Fibroblast of lung (primary cell): ENCODE results near the gene DEF6.

Experiments
- CTCF ChIP-seq, 2 donors: IDR thresholded peaks in 1 of 2; conservative IDR thresholded peaks in 1 of 2; 1 replicate in 1 of 2; 2 replicates in 1 of 2; pipeline ENCODE4 v1.5.1; 2011 to 2012; ENCODE audit warnings: low read length in 2 of 2, control low read depth in 1 of 2, inconsistent platforms in 1 of 2, low read depth in 1 of 2, mild to moderate bottlenecking in 1 of 2
- EZH2 ChIP-seq: IDR thresholded peaks from 2 replicates; pipeline ENCODE4 v1.5.1; 2012; ENCODE audit warnings: low read length, control low read depth, mild to moderate bottlenecking; ENCODE audit errors: missing control alignments

- TF ChIP-seq CTCF (conservative IDR thresholded peaks at IDR 0.05 in 1 of 2, IDR thresholded peaks at IDR 0.05 in 1 of 2; ENCODE audit: low read depth in 1 of 2, low read length in 2 of 2) (no peak), EZH2 (no peak)
Observed at GRCh38 chr6:35298625-35299140, 1.1 kb downstream of the DEF6 start.
